Measurements from ENCODE around the gene KRT2.

KRT2 gene

DNA sequence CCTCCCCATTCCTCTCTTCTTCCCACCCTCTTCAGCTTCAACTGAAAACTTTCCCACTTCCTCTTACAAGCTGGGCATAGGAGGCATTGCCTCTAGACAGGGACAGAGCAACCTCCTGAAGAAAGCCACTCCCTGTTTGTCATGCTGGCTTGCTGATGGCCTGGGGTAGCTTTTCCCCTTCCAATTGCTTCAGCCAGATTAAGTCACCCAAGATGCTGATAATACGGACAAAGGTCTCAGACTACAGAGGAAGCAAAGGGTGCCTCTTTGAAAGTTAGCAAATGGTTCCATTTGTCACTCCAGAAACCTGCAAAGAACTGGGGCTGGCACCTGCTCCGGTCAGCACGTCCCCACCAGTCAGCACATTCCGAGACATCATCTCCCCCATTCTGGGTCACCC lies 6.0 kb downstream of the KRT2 start:
- TF ChIP-seq, protein P1, sequence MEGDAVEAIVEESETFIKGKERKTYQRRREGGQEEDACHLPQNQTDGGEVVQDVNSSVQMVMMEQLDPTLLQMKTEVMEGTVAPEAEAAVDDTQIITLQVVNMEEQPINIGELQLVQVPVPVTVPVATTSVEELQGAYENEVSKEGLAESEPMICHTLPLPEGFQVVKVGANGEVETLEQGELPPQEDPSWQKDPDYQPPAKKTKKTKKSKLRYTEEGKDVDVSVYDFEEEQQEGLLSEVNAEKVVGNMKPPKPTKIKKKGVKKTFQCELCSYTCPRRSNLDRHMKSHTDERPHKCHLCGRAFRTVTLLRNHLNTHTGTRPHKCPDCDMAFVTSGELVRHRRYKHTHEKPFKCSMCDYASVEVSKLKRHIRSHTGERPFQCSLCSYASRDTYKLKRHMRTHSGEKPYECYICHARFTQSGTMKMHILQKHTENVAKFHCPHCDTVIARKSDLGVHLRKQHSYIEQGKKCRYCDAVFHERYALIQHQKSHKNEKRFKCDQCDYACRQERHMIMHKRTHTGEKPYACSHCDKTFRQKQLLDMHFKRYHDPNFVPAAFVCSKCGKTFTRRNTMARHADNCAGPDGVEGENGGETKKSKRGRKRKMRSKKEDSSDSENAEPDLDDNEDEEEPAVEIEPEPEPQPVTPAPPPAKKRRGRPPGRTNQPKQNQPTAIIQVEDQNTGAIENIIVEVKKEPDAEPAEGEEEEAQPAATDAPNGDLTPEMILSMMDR (IDR thresholded peaks at IDR 0.05; ENCODE audit: insufficient read depth, low read depth, low read length, missing control alignments), result no peak
- no peak overlapping the region for H3K4me3 ChIP-seq (ENCODE audit: low read length)
- DNase-seq (ENCODE audit: low read depth), result peak; percentile 13

DNA sequence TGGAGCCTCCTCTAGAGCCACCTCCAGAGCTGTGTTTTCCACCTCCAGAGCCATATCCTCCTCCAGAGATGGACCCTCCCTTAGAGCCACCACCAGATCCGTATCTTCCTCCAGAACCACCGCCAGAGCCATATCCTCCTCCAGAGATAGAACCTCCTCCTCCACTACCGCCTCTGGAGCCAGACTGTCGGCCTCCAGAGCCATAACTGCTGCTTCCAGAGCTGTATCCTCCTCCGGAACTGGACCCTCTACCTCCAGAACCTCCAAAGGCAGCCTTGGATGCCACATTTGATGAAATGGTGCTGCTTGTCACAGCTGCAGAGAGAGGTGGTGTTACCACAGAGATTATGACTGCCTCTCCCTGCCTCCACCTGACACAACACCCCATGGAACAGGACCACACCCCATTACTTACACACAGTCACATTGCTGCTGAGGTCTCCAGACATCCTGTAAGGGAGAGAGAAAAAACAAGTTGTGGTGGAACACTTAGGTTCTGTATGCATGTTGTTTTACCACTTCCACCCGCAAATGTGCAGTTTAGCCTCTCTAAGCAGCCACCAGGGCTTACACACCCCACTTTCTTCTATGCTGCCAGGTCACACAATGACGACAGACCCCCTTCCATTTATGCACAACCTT lies 6.8 kb downstream of the KRT2 start:
- TF ChIP-seq, protein P1 (IDR thresholded peaks at IDR 0.05; ENCODE audit: insufficient read depth, low read depth, low read length, missing control alignments), result no peak
- peak; percentile 47 for DNase-seq (ENCODE audit: low read depth)
- no peak overlapping the region for H3K4me3 ChIP-seq (ENCODE audit: low read length)

DNA sequence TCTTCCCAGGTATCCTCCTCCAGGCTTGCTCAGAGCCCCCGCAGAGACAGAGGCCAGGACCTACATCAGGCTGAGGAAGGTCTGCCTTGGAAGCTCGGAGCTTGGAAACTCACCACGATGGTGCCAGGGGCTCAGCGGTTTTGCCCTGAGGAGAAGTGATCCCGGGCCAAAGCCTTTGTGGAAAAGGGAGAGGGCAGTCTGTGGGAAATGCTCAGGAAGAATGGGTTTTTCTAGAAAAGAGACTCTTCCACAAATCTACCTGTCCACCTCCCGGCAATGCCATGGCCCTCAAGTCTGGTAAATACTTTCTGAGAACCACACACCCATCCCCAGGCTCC lies 8.0 kb downstream of the KRT2 start:
- DNase-seq (ENCODE audit: low read depth), result no peak
- no peak overlapping the region for H3K4me3 ChIP-seq (ENCODE audit: low read length)
- TF ChIP-seq, protein P1 (IDR thresholded peaks at IDR 0.05; ENCODE audit: insufficient read depth, low read depth, low read length, missing control alignments), result no peak

DNA sequence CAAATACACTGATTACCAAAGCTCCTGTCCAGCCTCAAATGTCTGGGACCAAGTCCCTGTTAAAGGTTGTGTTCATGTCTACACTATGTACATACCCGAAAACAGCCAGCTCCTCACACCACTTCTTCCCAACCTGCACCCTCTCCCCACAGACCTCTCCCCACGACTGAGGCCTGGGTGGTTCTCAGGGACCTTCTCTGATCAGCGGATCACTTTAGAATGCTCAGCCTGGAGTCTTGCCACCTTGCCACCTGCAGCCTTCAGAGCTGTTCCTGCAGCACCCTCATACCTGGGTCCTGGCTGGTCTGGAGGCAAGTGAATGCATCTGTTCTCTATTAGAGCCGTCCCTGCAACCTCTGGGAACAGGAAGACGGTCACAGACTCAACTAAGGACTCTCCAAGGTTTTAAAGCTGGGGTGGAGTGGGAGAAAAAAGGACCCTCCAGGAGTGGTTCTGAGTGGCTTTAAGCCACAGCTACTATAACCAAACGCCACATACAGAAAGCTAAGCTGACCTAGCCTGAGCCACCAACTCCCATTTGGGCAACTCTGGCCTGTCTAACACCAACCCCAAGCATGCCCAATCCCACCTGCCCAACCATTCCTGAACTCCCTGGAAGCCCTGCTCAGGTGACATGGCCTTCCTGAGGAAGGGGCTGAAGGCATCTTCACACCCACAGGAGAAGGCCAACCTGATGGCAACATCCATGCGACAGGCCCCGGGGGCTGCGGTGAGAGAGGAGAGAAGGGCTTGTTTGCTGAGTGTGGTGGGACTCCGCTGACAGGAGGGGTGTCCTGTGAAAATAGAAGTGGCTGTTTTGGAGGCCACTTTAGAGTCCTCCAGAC lies 8.6 kb downstream of the KRT2 start:
- TF ChIP-seq, protein P1 (IDR thresholded peaks at IDR 0.05; ENCODE audit: insufficient read depth, low read depth, low read length, missing control alignments), result no peak
- no peak for DNase-seq (ENCODE audit: low read depth)

DNA sequence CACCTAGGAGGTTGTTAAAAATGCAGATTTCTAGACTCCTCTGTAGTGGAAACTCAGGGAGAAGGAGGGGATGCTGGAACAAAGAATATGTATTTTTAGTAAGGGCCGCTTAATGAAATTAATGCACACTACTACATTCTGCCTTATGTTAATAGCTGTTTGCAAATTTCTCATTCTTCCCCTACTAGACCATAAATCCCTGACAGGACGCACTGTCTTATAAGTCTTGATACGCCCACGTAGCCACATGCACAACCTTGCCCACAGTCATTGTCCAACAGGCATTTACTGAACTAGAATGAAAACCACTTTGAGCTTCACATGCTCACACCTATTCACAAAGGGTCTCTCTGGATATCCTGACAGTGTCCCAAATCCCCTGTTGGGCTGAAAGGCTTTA lies 10.5 kb downstream of the KRT2 start:
- TF ChIP-seq, protein P1 (IDR thresholded peaks at IDR 0.05; ENCODE audit: insufficient read depth, low read depth, low read length, missing control alignments), result no peak
- H3K4me3 ChIP-seq (ENCODE audit: low read length), result no peak overlapping the region

More for the DNA sequence above, 8.6 kb downstream of the KRT2 start:
- H3K4me3 ChIP-seq (ENCODE audit: low read length), result no peak overlapping the region

DNA sequence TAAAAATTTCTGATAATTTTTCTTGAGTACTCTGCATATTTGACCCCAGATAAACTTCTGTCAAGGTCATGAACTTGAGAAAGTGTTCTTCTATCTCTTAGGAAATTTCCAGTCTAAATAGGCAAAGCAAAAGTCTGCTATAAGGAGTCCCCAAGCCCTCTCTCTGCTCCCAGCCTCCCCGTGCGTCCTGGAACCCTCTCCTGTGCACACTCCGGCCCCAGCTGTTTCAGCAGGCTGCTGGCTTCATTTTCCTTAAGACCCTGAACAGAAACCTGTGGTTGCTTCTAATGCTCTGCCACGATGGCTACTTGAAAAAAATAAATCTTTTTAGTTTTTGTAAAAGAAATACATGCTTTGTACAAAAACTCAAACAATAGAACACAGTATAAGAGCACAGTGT lies 14.7 kb downstream of the KRT2 start:
- no peak for DNase-seq (ENCODE audit: low read depth)
- TF ChIP-seq, protein P1 (IDR thresholded peaks at IDR 0.05; ENCODE audit: insufficient read depth, low read depth, low read length, missing control alignments), result no peak
- no peak overlapping the region for H3K4me3 ChIP-seq (ENCODE audit: low read length)

More for the DNA sequence above, 10.5 kb downstream of the KRT2 start:
- DNase-seq (ENCODE audit: low read depth), result no peak

Measured in epithelial cell of esophagus (primary cell).